ENCODE measurements around the gene ZNF587. TPM values are rescaled to one million over a fixed set of nuclear protein-coding genes. Genes with fewer than 3 reads are reported as not detected.

ZNF587 gene
- total and polyA plus RNA-seq, 2 of the 13 experiments (the other 11 are each of a cell fraction or from before 2014, with no cell fraction given) = 8.7 to 17.5 TPM

DNA sequence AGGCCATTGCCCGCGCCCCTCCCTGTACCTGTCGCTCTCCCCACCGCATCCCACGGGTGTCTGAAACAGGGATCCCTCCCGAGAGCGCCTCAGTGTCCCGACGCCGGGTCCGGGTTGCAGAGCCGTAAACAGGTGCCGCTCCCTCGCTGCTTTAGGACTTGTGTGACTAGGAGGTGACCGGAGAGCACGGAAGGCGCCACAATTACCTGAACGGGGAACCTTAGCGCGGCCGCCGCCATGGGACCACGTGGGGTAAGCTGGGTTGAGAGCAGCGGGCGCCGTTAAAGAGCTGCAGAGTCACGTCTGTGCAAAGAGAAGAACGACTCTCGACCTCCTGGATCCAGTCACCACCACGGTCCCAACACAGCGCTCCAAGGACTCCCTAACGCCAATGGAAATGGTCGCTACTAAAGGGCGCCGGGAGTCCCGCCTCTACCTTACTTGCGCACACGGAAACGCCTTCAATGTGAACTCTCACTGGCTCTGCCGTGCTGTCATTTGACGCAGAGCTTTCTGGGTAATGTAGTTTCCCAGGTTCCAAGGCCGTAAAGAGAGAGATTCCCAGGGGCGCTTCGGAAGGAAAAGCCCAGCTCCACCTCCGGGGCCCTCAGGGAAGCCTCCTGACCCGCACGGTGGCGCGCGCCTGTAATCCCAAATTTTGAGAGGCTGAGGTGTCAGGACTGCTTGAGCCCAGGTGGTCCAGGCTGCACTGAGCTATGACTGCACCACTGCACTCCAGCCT, 35.0 kb upstream of the ZNF587 start, which contains the start of gene ZNF552 (continued):
- TF ChIP-seq RBM39 (IDR thresholded peaks at IDR 0.05; ENCODE audit: low read depth, low read length, poor library complexity, severe bottlenecking) (no peak), CENPBD1 (CRISPR knock-in tag; IDR thresholded peaks at IDR 0.05; ENCODE audit: borderline replicate concordance, low read depth) (no peak), ZSCAN31 (CRISPR knock-in tag; IDR thresholded peaks at IDR 0.05; ENCODE audit: low read depth) (0 out of 2 replicates have a peak, but pooled peaks have one; percentile 72), SNAI1 (CRISPR knock-in tag; IDR thresholded peaks at IDR 0.05; ENCODE audit: borderline replicate concordance) (no peak), ZNF354B (CRISPR knock-in tag; IDR thresholded peaks at IDR 0.05) (no peak), CREM (IDR thresholded peaks at IDR 0.05) (peak; percentile 94), CREM (CRISPR knock-in tag; IDR thresholded peaks at IDR 0.05) (no peak), SAP130 (CRISPR knock-in tag; IDR thresholded peaks at IDR 0.05; ENCODE audit: low read depth) (peak; percentile 89), ZNF503 (CRISPR knock-in tag; IDR thresholded peaks at IDR 0.05) (no peak), ZNF530 (CRISPR knock-in tag; IDR thresholded peaks at IDR 0.05; ENCODE audit: low read depth) (no peak), ZMAT5 (CRISPR knock-in tag; IDR thresholded peaks at IDR 0.05; ENCODE audit: borderline replicate concordance, low read depth) (no peak), ZHX1 (CRISPR knock-in tag; IDR thresholded peaks at IDR 0.05; ENCODE audit: low read depth) (peak; percentile 72; the same call in 1 of the 2 replicates), ZNF326 (CRISPR knock-in tag; IDR thresholded peaks at IDR 0.05; ENCODE audit: borderline replicate concordance) (no peak), MAFG (CRISPR knock-in tag; IDR thresholded peaks at IDR 0.05) (no peak), CBFB (CRISPR knock-in tag; IDR thresholded peaks at IDR 0.05) (no peak), WIZ (CRISPR knock-in tag; IDR thresholded peaks at IDR 0.05) (no peak)
- TF ChIP-seq, protein P1, sequence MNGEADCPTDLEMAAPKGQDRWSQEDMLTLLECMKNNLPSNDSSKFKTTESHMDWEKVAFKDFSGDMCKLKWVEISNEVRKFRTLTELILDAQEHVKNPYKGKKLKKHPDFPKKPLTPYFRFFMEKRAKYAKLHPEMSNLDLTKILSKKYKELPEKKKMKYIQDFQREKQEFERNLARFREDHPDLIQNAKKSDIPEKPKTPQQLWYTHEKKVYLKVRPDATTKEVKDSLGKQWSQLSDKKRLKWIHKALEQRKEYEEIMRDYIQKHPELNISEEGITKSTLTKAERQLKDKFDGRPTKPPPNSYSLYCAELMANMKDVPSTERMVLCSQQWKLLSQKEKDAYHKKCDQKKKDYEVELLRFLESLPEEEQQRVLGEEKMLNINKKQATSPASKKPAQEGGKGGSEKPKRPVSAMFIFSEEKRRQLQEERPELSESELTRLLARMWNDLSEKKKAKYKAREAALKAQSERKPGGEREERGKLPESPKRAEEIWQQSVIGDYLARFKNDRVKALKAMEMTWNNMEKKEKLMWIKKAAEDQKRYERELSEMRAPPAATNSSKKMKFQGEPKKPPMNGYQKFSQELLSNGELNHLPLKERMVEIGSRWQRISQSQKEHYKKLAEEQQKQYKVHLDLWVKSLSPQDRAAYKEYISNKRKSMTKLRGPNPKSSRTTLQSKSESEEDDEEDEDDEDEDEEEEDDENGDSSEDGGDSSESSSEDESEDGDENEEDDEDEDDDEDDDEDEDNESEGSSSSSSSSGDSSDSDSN (CRISPR knock-in tag; IDR thresholded peaks at IDR 0.05) = peak; percentile 70; the same call in 1 of the 2 replicates
- TF ChIP-seq, protein P2, sequence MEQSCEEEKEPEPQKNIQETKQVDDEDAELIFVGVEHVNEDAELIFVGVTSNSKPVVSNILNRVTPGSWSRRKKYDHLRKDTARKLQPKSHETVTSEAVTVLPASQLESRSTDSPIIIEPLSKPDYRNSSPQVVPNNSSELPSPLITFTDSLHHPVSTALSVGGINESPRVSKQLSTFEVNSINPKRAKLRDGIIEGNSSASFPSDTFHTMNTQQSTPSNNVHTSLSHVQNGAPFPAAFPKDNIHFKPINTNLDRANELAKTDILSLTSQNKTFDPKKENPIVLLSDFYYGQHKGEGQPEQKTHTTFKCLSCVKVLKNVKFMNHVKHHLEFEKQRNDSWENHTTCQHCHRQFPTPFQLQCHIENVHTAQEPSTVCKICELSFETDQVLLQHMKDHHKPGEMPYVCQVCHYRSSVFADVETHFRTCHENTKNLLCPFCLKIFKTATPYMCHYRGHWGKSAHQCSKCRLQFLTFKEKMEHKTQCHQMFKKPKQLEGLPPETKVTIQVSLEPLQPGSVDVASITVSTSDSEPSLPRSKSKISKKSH (CRISPR knock-in tag; IDR thresholded peaks at IDR 0.05; ENCODE audit: borderline replicate concordance) = peak; percentile 56; the same call in 1 of the 2 replicates
